GM12865 (cell line): ENCODE data around the gene UBE2N.
A peak's percentile ranks its signal among the peaks of the same experiment; 100 is the strongest.

Source experiments
- DNase-seq: peaks from one replicate; pipeline ENCODE4 v3.0.0; 2010; ENCODE audit warnings: low read depth
- H3K4me3 ChIP-seq: 2 replicates; pipeline ENCODE4 v1.5.1; 2011; ENCODE audit warnings: mild to moderate bottlenecking, low read depth, low read length, control low read depth
- TF ChIP-seq, protein P1 (sequence below): IDR thresholded peaks from 2 replicates; pipeline ENCODE4 v1.5.1; 2011; ENCODE audit warnings: low read length, control low read depth, low read depth, inconsistent platforms; ENCODE audit not compliant: insufficient read depth; ENCODE audit errors: missing control alignments

Gene UBE2N

DNA sequence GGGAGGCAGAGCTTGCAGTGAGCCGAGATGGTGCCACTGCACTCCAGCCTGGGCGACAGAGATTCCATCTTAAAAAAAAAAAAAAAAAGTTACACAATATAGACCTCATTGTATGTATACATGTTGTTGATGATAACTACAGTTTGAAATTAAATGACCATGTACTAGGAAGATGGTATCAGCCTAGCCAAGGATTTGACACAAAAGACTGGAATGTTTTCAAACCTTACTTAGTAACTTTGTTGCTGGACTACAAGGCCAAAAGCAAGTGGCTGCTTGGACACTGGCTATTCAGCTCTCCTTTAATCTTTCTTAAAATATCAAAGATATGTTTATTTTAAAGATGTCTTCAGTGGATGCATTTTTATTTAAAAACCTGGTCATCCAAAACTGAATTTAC, 82.9 kb downstream of the UBE2N start:
- DNase-seq = no peak
- TF ChIP-seq, protein P1, sequence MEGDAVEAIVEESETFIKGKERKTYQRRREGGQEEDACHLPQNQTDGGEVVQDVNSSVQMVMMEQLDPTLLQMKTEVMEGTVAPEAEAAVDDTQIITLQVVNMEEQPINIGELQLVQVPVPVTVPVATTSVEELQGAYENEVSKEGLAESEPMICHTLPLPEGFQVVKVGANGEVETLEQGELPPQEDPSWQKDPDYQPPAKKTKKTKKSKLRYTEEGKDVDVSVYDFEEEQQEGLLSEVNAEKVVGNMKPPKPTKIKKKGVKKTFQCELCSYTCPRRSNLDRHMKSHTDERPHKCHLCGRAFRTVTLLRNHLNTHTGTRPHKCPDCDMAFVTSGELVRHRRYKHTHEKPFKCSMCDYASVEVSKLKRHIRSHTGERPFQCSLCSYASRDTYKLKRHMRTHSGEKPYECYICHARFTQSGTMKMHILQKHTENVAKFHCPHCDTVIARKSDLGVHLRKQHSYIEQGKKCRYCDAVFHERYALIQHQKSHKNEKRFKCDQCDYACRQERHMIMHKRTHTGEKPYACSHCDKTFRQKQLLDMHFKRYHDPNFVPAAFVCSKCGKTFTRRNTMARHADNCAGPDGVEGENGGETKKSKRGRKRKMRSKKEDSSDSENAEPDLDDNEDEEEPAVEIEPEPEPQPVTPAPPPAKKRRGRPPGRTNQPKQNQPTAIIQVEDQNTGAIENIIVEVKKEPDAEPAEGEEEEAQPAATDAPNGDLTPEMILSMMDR = no peak
- H3K4me3 ChIP-seq = no peak overlapping the region

DNA sequence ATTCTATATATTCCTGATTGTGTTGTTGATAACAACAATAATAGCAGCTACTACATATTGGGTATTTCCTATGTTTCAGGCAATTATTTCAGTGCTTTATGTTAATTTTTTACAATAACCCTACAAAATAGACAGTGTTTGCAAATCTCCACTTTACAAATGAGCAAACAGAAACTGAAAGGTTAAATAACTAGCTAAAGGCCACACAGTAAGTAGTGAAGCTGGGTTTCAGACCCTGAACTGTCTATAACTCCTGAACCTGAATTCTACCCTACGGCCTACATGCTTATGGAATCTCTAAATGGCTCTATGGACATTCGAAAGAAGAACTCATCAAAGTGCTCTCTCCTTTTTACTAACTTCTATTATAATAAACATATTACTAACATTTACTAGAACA, 83.7 kb downstream of the UBE2N start:
- TF ChIP-seq, protein P1 = no peak
- DNase-seq = peak; percentile 48
- H3K4me3 ChIP-seq = no peak overlapping the region

DNA sequence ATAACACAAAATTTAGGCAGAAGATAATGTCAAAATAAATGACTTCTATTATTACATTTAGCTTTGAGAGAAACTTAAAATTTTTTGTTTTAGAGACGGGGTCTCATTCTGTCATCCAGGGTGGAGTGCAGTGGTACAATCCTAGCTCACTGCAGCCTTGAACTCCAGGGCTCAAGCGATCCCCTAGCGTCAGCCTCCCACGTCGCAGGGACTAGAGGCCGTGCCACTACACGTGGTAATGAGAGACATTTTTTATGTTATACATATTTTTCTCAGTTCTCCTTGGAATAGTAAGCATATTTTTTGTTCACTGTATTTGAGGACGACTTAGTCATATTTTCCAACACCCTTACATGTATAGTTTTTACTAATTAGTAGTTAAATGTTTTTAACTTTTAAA, 85.5 kb downstream of the UBE2N start:
- TF ChIP-seq, protein P1 = no peak

More for the DNA sequence above, 85.5 kb downstream of the UBE2N start:
- H3K4me3 ChIP-seq = no peak overlapping the region
- no peak for DNase-seq
